Endodermal cell (in vitro differentiated cells): ENCODE results near the gene ITPK1. TPM values are rescaled to one million over a fixed set of nuclear protein-coding genes. Genes with fewer than 3 reads are reported as not detected.

Source experiments
- DNase-seq: peaks from one replicate; pipeline ENCODE4 v3.0.0-alpha.2; 2017
- H3K27ac ChIP-seq: 2 replicates; pipeline ENCODE4 v1.5.1; 2013; ENCODE audit warnings: mild to moderate bottlenecking, low read depth, low read length, moderate library complexity
- H3K27me3 ChIP-seq: 2 replicates; pipeline ENCODE4 v1.6.1; 2013; ENCODE audit warnings: mild to moderate bottlenecking, low read length, moderate library complexity; ENCODE audit not compliant: insufficient read depth, control insufficient read depth, poor library complexity, severe bottlenecking
- H3K36me3 ChIP-seq: 2 replicates; pipeline ENCODE4 v1.7.0; 2013; ENCODE audit warnings: mild to moderate bottlenecking, low read length, moderate library complexity; ENCODE audit not compliant: control insufficient read depth, insufficient read depth
- H3K4me1 ChIP-seq: one replicate; pipeline ENCODE4 v1.7.0; 2013; ENCODE audit warnings: low read length; ENCODE audit not compliant: control insufficient read depth, insufficient read depth
- H3K4me3 ChIP-seq: 2 replicates; pipeline ENCODE4 v1.5.1; 2013; ENCODE audit warnings: mild to moderate bottlenecking, low read length, moderate library complexity
- H3K9ac ChIP-seq: 2 replicates; pipeline ENCODE4 v1.6.1; 2013; ENCODE audit warnings: mild to moderate bottlenecking, low read length, moderate library complexity; ENCODE audit not compliant: poor library complexity, severe bottlenecking; ENCODE audit errors: extremely low read depth
- H3K9me3 ChIP-seq: 2 replicates; pipeline ENCODE4 v1.6.1; 2013; ENCODE audit warnings: mild to moderate bottlenecking, low read length, moderate library complexity; ENCODE audit not compliant: control insufficient read depth
- H3K27ac Mint-ChIP-seq: 2 replicates; pipeline ENCODE4 v1.8.0; 2020; ENCODE audit warnings: mixed read lengths
- H3K27me3 Mint-ChIP-seq: 2 replicates; pipeline ENCODE4 v1.8.0; 2021; ENCODE audit warnings: mild to moderate bottlenecking, mixed read lengths; ENCODE audit not compliant: insufficient read depth
- H3K36me3 Mint-ChIP-seq: 2 replicates; pipeline ENCODE4 v1.8.0; 2020; ENCODE audit warnings: low read depth, mixed read lengths
- H3K4me1 Mint-ChIP-seq: 2 replicates; pipeline ENCODE4 v1.8.0; 2020; ENCODE audit warnings: mixed read lengths
- H3K4me3 Mint-ChIP-seq: 2 replicates; pipeline ENCODE4 v1.8.0; 2020; ENCODE audit warnings: mild to moderate bottlenecking, moderate library complexity, mixed read lengths
- H3K9me3 Mint-ChIP-seq: 2 replicates; pipeline ENCODE4 v1.8.0; 2020; ENCODE audit warnings: mild to moderate bottlenecking, mixed read lengths
- CTCF ChIP-seq: fragments of 200-600 bp; sonication (generic); conservative IDR thresholded peaks from 2 replicates; pipeline ENCODE4 v1.5.0; 2021; ENCODE audit warnings: antibody characterized with exemption, mild to moderate bottlenecking
- WGBS, 2 experiments: methylation state at CpG; one replicate each; pipeline versions ENCODE4 v1.1.5 to v1.1.7; 2013; ENCODE audit warnings: missing lambda C conversion rate in 2 of 2, mixed read lengths in 1 of 2; ENCODE audit not compliant: insufficient coverage in 1 of 2, insufficient read length in 1 of 2; 5-methylcytosine and 5-hydroxymethylcytosine counted together
- total RNA-seq, 2 donors: library from RNA; stranded (reverse); fragmentation: NEBNext Ultra II Directional in 1 of 2; extraction: Animal tissue kit (Norgen Biotek cat#: 25700) in 1 of 2; gene quantifications; 2 replicates in 1 of 2; 3 replicates in 1 of 2; pipeline ENCODE4 v1.2.1, GENCODE V29; 2021

ITPK1 gene
- total RNA-seq, 2 donors from 2014 or later: 59.9 to 66.9 TPM

- no peak for DNase-seq
- TF ChIP-seq CTCF: no peak
- Histone ChIP-seq H3K27me3 (no peaks in the 10 kb centered on the region), H3K9ac (no peak overlapping the region), H3K36me3 (no peaks in the 10 kb centered on the region), H3K4me1 (no peaks in the 10 kb centered on the region), H3K9me3 (no peaks in the 10 kb centered on the region), H3K4me3 (no peak overlapping the region), H3K27ac (no peak overlapping the region)
- no peaks in the 10 kb centered on the region for H3K9me3 Mint-ChIP-seq
- no peaks in the 10 kb centered on the region for H3K27me3 Mint-ChIP-seq
- 82 to 93% methylated on average over 4 to 5 of the region's 5 CpGs for WGBS, 2 experiments
- H3K4me3 Mint-ChIP-seq: no peak overlapping the region
- H3K36me3 Mint-ChIP-seq: no peaks in the 10 kb centered on the region
- H3K27ac Mint-ChIP-seq: no peak overlapping the region
- peaks cover 2% of the 10 kb centered on the region for H3K4me1 Mint-ChIP-seq
Observed at GRCh38 chr14:93121030-93121834, 5.5 kb upstream of the ITPK1 start.

GRCh38 chr14:93120517-93120916, 4.8 kb upstream of the ITPK1 start:
- no peak for TF ChIP-seq CTCF
- Histone ChIP-seq H3K4me1 (no peaks in the 10 kb centered on the region), H3K36me3 (no peaks in the 10 kb centered on the region), H3K4me3 (no peak overlapping the region), H3K27me3 (no peaks in the 10 kb centered on the region), H3K27ac (no peak overlapping the region), H3K9ac (no peak overlapping the region), H3K9me3 (no peaks in the 10 kb centered on the region)
- H3K27ac Mint-ChIP-seq: no peak overlapping the region
- no peak for DNase-seq
- peaks cover 2% of the 10 kb centered on the region for H3K4me1 Mint-ChIP-seq
- H3K27me3 Mint-ChIP-seq: no peaks in the 10 kb centered on the region
- H3K9me3 Mint-ChIP-seq: no peaks in the 10 kb centered on the region
- 88 to 100% methylated on average over 1 to 3 of the region's 4 CpGs for WGBS, 2 experiments
- H3K36me3 Mint-ChIP-seq: no peaks in the 10 kb centered on the region
- no peak overlapping the region for H3K4me3 Mint-ChIP-seq

GRCh38 chr14:93116676-93117200, 1.0 kb upstream of the ITPK1 start:
- Mint-ChIP-seq H3K27me3 (no peaks in the 10 kb centered on the region), H3K9me3 (no peaks in the 10 kb centered on the region), H3K27ac (peak overlapping the region; percentile 92), H3K4me1 (peaks cover 14% of the 10 kb centered on the region), H3K36me3 (no peaks in the 10 kb centered on the region), H3K4me3 (peak overlapping the region; percentile 66)
- Histone ChIP-seq H3K36me3 (no peaks in the 10 kb centered on the region), H3K4me3 (peak overlapping the region; percentile 79), H3K4me1 (no peaks in the 10 kb centered on the region), H3K9me3 (no peaks in the 10 kb centered on the region), H3K9ac (peak overlapping the region; percentile 47), H3K27me3 (no peaks in the 10 kb centered on the region), H3K27ac (no peak overlapping the region)
- no peak for TF ChIP-seq CTCF
- no peak for DNase-seq
- WGBS, 2 experiments: 92% methylated on average over 10 to 11 of the region's 11 CpGs
